Heart right ventricle (tissue), 16 donors: ENCODE data around the gene ADH1C. TPM values are rescaled to one million over a fixed set of nuclear protein-coding genes. Genes with fewer than 3 reads are reported as not detected.

Experiments used
- ATAC-seq, 8 donors: fragments of 200-7000 bp; cut with Tn5 transposase; one replicate each; pipeline ENCODE4 v1.9.1; 2020; ENCODE audit warnings: mild to moderate bottlenecking in 8 of 8, moderate library complexity in 8 of 8, moderate number of reproducible peaks in 1 of 8
- DNase-seq, 2 donors: peaks; one replicate each; pipeline ENCODE4 v3.0.0-alpha.2; 2020
- H3K27ac ChIP-seq, 10 donors: fragments of 200-600 bp; sonication (generic) in 2 of 10; one replicate each; pipeline versions ENCODE4 v1.5.0 to v1.8.0; 2020 to 2022; ENCODE audit warnings: mild to moderate bottlenecking in 3 of 10
- H3K27me3 ChIP-seq, 7 donors: fragments of 200-600 bp; one replicate each; pipeline ENCODE4 v1.8.0; 2021 to 2022; ENCODE audit warnings: mild to moderate bottlenecking in 2 of 7
- H3K36me3 ChIP-seq, 9 donors: fragments of 200-600 bp; sonication (generic) in 1 of 9; one replicate each; pipeline versions ENCODE4 v1.5.0 to v1.8.0; 2020 to 2022; ENCODE audit warnings: mild to moderate bottlenecking in 2 of 9
- H3K4me1 ChIP-seq, 9 donors: fragments of 200-600 bp; sonication (generic) in 1 of 9; one replicate each; pipeline versions ENCODE4 v1.5.0 to v1.8.0; 2020 to 2022; ENCODE audit warnings: mild to moderate bottlenecking in 4 of 9
- H3K4me3 ChIP-seq, 10 donors: fragments of 200-600 bp; sonication (generic) in 2 of 10; one replicate each; pipeline versions ENCODE4 v1.5.0 to v1.8.0; 2020 to 2022; ENCODE audit warnings: mild to moderate bottlenecking in 7 of 10, moderate library complexity in 2 of 10
- H3K9me3 ChIP-seq, 11 donors: fragments of 200-600 bp in 10 of 11; sonication (generic) in 2 of 11; one replicate each; pipeline versions ENCODE4 v1.5.0 to v1.8.0; 2013 to 2022; ENCODE audit warnings: mild to moderate bottlenecking in 2 of 11, control low read depth in 1 of 11, moderate library complexity in 1 of 11
- WGBS, 2 donors: extraction: QIAGEN DNeasy Blood & Tissue Kit; methylation state at CpG; one replicate each; pipeline ENCODE4 v1.1.7; 2013; ENCODE audit warnings: inconsistent platforms in 1 of 2; 5-methylcytosine and 5-hydroxymethylcytosine counted together
- intact Hi-C, 10 donors: fragments of 100-400 bp; cut with DNase I; formaldehyde crosslinking; loops; one replicate each; pipeline versions ENCODE4 v1.11.1 to v1.14.2; 2022
- polyA plus RNA-seq, 2 donors: library from polyadenylated mRNA; stranded (reverse); fragments of 200-250 nt; gene quantifications; one replicate each; pipeline ENCODE4 v1.2.3, GENCODE V29; 2013
- total RNA-seq, 10 donors: library from RNA; stranded (reverse); fragmentation: NEBNext Ultra II Directional in 3 of 10; extraction: Animal tissue kit (Norgen Biotek cat#: 25700) in 3 of 10; gene quantifications; one replicate each; pipeline versions ENCODE4 v1.2.1 to v1.2.4, GENCODE V29; 2021 to 2023
- TF ChIP-seq, protein P1 (sequence below), 9 donors: fragments of 200-600 bp; sonication (generic) in 2 of 9; IDR thresholded peaks; one replicate each; pipeline versions ENCODE4 v1.5.0 to v1.8.0; 2021 to 2022; ENCODE audit warnings: antibody characterized with exemption in 9 of 9, mild to moderate bottlenecking in 5 of 9, moderate library complexity in 1 of 9
- donor health status: Arrhythmogenic right ventricular cardiomyopathy.
- donor health status: ischemic (EF 13 %, LVEDD 7.1; RV severe dilation, severe dysfunction).
- donor health status: healthy with polysubstance abuse.
- donor health status: DM: no; HTN: yes; CAD: no.
- donor health status: DM: no; HTN: no; CAD: no.
- donor health status: ischemic (EF 25% LVEDD 6.9; RV normal size, moderate dysfunction).
- donor health status: ischemic (EF 25% LVEDD 5.7; RV mildly dilated, moderate dysfunction).
- donor health status: healthy.
- donor health status: DM: yes; HTN: yes; CAD: no.
- donor health status: Ischemic cardiomyopathy.
- donor health status: ischemic (EF 35%, LVEDD 5.7; RV mildly dilated, moderate dysfunction).
- donor health status: nonischemic (EF 11% LVEDD 7.7; RV severe dilation, severe dysfunction).
- donor health status: DM: yes; HTN: yes; CAD: no.
- donor health status: PGD.
- donor health status: ischemic (EF 29% LVEDD 5.4; RV normal size, mild dysfunction).
- donor health status: nonischemic (EF 23%, LVEDD 6.1; RV moderate dilation, normal function).

ADH1C gene
- total and polyA plus RNA-seq, 12 donors, result 0.85 to 8.6 (median 2.1) TPM

DNA sequence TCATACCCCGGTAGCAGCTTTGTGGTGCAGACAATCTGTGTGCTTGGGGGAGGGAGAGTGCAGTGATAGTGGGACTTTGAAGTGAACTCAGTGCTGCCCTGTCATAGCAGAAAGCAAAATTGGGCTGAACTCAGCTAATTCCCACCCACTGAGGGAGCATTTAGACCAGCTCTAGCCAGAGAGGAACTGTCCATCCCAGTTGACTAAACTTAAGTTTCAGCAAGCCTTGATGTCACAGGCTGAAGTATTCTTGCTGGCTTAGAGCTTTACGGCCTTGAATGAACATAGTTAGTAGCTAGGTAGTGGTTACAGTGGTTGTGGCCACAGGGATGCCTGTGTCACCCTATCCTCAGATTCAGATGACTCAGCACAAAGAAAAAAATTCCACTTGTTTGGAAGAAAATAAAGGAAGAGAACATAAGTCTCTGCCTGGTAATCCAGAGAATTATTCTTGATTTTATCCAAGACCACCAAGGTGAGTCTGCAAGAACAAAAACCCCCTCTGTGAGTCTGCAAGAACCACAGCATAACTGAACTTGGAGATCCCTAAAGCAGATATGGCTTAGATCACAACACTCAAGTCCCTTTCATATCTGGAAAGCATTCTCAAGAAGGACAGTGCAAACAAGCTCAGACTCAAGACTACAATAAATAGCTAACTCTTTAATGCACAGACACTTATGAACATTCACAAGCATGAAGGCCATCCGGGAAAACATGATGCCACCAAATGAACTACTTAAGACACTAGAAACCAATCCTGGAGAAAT, 43.2 kb upstream of the ADH1C start:
- peaks cover 0 to 6% (median 0%) of the 10 kb centered on the region in 9 donors for H3K4me1 ChIP-seq
- WGBS, 2 donors, result 67 to 85% methylated on average over 3 of the region's 3 CpGs
- no peak overlapping the region for H3K4me3 ChIP-seq
- ATAC-seq (no peak), DNase-seq (no peak)
- intact Hi-C loops, result no loop called here
- no peaks in the 10 kb centered on the region for H3K36me3 ChIP-seq
- H3K9me3 ChIP-seq, result peaks cover 0 to 41% (median 8%) of the 10 kb centered on the region in 11 donors
- TF ChIP-seq, protein P1, sequence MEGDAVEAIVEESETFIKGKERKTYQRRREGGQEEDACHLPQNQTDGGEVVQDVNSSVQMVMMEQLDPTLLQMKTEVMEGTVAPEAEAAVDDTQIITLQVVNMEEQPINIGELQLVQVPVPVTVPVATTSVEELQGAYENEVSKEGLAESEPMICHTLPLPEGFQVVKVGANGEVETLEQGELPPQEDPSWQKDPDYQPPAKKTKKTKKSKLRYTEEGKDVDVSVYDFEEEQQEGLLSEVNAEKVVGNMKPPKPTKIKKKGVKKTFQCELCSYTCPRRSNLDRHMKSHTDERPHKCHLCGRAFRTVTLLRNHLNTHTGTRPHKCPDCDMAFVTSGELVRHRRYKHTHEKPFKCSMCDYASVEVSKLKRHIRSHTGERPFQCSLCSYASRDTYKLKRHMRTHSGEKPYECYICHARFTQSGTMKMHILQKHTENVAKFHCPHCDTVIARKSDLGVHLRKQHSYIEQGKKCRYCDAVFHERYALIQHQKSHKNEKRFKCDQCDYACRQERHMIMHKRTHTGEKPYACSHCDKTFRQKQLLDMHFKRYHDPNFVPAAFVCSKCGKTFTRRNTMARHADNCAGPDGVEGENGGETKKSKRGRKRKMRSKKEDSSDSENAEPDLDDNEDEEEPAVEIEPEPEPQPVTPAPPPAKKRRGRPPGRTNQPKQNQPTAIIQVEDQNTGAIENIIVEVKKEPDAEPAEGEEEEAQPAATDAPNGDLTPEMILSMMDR (IDR thresholded peaks at IDR 0.05), result no peak
- no peaks in the 10 kb centered on the region for H3K27me3 ChIP-seq
- H3K27ac ChIP-seq, result peak overlapping the region in 6 of 10 donors; percentile 20 to 70 (median 34)

GRCh38 chr4:99394896-99395295, 42.4 kb upstream of the ADH1C start:
- TF ChIP-seq, protein P1 (IDR thresholded peaks at IDR 0.05), result no peak
- intact Hi-C loops, result no loop called here
- Histone ChIP-seq H3K27me3 (no peaks in the 10 kb centered on the region), H3K27ac (peak overlapping the region in 6 of 10 donors; percentile 20 to 70 (median 34)), H3K4me1 (peaks cover 0 to 6% (median 0%) of the 10 kb centered on the region in 9 donors), H3K4me3 (no peak overlapping the region), H3K36me3 (no peaks in the 10 kb centered on the region), H3K9me3 (peaks cover 0 to 50% (median 9%) of the 10 kb centered on the region in 11 donors)
- DNase-seq (no peak), ATAC-seq (peak in 5 of 8 donors; percentile 34 to 55 (median 51))

DNA sequence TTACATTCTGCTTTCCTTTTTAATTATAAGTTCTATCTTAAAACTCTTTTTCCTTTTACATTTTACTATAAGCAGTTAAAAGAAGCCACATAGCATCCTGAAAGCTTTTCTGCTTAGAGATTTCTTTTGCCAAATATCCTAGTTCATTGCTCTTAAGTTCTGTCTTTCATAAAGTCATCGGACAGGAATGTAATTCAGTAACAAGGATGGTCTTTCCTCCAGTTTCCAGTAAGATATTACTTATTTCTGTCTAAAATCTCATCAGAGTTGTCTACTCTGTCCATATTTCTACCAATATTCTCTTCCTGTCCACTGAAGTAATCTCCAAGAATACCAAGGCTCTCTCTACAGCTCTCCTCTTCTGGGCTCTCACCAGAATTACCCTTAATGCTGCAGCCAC, 37.5 kb upstream of the ADH1C start:
- Histone ChIP-seq H3K4me1 (peaks cover 0 to 2% (median 0%) of the 10 kb centered on the region in 9 donors), H3K4me3 (no peak overlapping the region), H3K36me3 (no peaks in the 10 kb centered on the region), H3K27ac (peak overlapping the region in 7 of 10 donors; percentile 15 to 59 (median 40)), H3K27me3 (no peaks in the 10 kb centered on the region), H3K9me3 (peaks cover 0 to 53% (median 15%) of the 10 kb centered on the region in 11 donors)
- DNase-seq (no peak), ATAC-seq (peak in 4 of 8 donors; percentile 26 to 70 (median 52))
- intact Hi-C loops, result no loop called here
- 74 to 85% methylated on average over 1 of the region's 1 CpG for WGBS, 2 donors
- TF ChIP-seq, protein P1 (IDR thresholded peaks at IDR 0.05), result no peak

GRCh38 chr4:99389606-99390005, 37.1 kb upstream of the ADH1C start:
- ATAC-seq (peak in 4 of 8 donors; percentile 45 to 73 (median 56)), DNase-seq (no peak)
- intact Hi-C loops, result loop anchor here in 1 of 10 donors (10.0 kb wide), 1 partner anchor 65 kb away; the partner anchor contains the start of gene ADH1B
- Histone ChIP-seq H3K36me3 (no peaks in the 10 kb centered on the region), H3K9me3 (peaks cover 0 to 53% (median 15%) of the 10 kb centered on the region in 11 donors), H3K27ac (peak overlapping the region in 6 of 10 donors; percentile 15 to 59 (median 44)), H3K4me1 (peaks cover 0 to 6% (median 0%) of the 10 kb centered on the region in 9 donors), H3K4me3 (no peak overlapping the region), H3K27me3 (no peaks in the 10 kb centered on the region)
- TF ChIP-seq, protein P1 (IDR thresholded peaks at IDR 0.05), result no peak
